GM19240 (cell line): ENCODE data around the gene PABPC1L.

ENCODE experiments used
- DNase-seq: peaks from one replicate; pipeline ENCODE4 v3.0.0; 2011; ENCODE audit warnings: low spot score; ENCODE audit not compliant: insufficient read length

PABPC1L gene

GRCh38 chr20:44900231-44900854 is 9.5 kb upstream of the PABPC1L start:
- DNase-seq, result no peak

DNA sequence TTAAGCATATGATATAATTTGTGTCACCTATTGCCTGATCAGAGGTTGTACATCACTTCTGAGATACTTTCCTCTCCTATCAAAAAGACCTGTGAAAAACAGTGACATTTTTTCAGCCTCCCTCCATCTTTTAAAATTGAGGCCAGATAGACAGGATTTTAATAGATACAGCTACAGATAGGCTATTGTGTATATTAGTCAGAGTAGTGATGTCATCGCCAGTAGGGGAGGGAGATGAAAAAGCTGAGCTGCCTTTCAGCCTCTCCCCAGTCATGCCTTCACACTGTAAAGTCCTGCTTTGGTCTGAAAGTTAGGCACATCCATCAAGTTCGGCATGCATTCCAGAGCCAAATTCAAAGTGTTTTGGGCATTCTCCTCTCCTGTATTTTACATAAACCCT is 7.9 kb upstream of the PABPC1L start:
- DNase-seq, result no peak

DNA sequence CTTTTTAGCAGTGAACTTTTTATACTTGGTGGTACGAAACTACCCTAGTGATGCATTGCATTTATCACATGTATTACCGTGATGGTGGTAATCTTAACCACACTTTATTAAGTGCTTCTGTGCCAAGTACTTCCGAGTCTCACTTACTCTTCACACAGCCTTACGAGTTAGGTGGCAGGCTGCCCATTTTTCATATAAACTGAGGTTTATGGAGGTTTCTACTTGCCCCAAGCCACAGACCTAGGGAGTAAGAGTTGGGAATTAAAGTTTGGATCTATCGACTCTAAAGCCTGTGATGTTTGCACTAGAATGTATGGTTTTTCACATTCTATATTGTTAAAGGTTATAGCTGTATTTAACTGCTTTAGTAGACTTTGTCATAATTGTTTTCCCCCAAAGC is 5.5 kb upstream of the PABPC1L start:
- no peak for DNase-seq

GRCh38 chr20:44908987-44909871 is 631 bp upstream of the PABPC1L start:
- DNase-seq, result no peak

DNA sequence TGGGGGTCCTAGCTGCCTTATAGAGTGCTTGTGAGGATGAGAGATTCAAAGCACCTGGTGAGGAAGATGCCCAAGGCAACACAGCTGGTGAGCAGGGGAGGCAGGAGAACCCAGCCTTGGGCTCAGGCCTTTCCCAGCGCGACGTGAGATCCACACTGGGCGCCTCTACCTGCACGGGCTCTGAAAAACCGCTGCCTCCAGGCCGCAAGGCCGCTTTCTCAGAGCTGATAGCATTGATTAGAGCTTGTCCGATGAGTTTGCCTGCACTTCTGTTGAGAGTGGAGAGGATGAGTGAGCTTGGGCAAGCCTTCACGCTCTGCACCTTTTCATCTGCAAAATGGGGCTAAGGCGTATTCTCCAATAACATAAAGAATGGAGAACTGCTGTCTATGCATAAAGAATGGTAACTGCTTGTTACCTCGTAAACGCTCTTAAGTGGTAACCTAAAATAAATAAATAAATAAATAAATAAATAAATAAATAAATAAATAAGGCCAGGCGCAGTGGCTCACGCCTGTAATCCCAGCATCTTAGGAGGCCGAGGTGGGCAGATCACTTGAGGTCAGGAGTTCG is 916 bp downstream of the PABPC1L start:
- no peak for DNase-seq

GRCh38 chr20:44911264-44911921 is 1.5 kb downstream of the PABPC1L start:
- peak; percentile 37 for DNase-seq

GRCh38 chr20:44912189-44912588 is 2.3 kb downstream of the PABPC1L start:
- no peak for DNase-seq

DNA sequence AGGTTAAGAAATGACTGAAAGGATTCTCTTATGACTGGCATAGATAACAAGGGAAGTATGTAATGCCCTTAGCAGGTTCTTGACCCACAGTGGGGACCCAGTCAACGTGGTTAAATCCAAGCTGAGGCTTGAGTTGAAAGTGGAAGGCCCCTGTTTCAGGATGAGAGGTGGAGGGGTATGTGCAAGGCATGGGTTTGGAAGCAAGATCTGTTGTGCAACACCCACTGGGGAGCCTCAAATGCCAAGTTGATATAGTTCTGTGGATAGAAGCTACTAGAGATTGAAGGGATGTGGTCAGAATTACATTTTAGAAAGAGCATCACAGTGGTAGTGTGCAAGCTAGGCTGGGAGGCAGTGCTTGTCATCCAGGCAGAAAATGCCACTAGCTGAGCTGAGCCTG is 5.1 kb downstream of the PABPC1L start:
- no peak for DNase-seq

GRCh38 chr20:44916586-44916985 is 6.7 kb downstream of the PABPC1L start:
- no peak for DNase-seq

GRCh38 chr20:44917399-44917798 is 7.5 kb downstream of the PABPC1L start:
- DNase-seq, result no peak

DNA sequence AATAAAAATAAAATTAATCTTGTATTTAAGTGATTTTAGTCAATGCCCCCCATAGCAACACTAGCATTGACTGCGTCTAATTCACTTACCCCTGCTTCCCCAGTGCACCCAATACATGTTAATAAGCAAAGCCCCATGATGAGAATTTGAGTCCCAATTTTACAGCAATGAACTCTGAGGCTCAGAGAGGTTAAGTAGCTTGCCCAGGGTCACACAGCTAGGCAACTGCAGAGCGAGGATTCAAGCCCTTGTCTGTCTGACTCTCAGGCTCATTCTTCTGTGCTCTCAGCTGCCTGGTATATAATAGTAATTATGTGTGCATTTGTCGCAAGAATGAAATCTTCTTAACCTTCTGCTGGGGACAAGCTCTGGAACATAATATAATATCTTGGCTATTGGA is 8.5 kb downstream of the PABPC1L start:
- no peak for DNase-seq

DNA sequence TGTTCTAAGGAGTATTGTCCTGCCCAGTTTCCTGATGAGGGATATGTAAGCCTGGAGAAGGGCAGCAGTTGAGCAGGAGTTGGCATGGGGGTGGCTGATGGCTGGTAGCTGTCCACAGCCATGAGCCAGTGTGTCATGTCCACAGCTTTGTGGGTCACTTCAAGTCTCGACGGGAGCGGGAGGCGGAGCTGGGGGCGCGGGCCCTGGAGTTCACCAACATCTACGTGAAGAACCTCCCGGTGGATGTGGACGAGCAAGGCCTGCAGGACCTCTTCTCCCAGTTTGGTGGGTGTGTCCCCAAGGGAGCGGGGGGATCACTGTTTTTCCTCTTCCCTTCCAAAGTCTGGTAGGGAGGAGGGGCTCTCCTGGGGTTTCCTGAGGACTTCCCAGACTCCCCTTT is 8.9 kb downstream of the PABPC1L start:
- DNase-seq, result no peak

- no peak for DNase-seq
Observed at GRCh38 chr20:44921447-44921846, 11.6 kb downstream of the PABPC1L start.

DNA sequence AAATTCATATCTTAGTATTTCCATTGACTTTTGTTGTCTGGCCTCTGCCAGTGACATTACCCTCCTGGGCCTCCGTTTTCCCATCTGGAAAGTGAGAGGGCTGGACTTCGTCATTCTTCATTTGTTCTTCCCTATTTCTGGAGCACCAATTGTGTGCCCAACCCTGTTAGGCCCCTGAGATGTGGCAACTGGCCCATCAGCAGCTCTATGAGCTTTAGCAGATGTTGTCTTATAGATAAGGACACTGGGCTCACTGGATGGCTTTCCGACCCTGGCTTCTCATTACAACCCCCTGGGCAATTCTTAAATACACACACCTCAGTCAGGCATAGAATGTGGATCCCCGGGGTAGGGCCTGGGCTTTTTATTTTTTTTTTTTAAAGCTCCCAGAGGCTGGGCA is 14.7 kb downstream of the PABPC1L start:
- DNase-seq, result no peak

GRCh38 chr20:44928595-44928994 is 18.7 kb downstream of the PABPC1L start:
- no peak for DNase-seq

DNA sequence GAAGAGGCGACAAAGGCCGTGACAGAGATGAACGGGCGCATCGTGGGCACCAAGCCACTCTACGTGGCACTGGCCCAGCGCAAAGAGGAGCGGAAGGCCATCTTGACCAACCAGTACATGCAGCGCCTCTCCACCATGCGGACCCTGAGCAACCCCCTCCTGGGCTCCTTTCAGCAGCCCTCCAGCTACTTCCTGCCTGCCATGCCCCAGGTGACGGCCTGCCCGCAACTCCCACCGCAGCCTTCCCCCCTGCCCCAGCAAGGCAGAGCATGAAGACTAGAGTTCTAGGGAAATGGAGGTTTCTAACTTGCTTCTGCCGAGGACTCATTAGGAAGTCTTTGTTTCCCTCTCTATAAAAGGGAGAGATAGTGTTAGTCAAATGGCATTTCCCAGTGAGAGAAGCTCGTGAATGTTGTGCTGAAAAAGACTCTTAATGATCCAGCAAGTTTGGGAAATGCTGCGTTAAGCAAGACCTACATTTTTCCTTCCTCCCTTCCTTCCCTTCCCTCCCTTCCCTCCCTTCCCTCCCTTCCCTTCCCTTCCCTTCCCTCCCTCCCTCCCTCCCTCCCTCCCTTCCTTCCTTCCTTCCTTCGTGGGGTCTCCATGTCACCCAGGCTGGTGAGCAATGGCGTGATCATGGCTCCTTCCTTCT is 20.8 kb downstream of the PABPC1L start:
- DNase-seq, result no peak

DNA sequence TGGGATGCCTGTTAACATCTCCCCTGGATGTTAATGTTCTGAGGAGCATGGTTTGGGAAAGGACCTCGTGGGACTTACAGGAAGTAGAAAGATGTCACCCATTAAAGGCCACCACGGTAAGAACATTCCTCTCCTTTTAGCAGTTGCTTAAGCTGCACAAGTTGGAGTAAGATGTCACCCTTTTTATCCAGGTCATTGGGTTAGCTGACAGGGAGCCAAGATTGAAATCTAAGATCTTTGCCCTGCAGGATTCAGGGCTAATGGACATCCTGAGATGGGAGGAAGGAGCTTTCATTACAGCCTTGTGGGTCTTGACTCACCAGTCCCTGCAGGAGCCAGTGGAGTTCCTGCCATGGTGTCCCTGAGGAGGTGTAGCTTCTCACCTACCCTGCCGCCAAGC is 22.1 kb downstream of the PABPC1L start:
- no peak for DNase-seq

GRCh38 chr20:44932916-44933315 is 23.1 kb downstream of the PABPC1L start:
- no peak for DNase-seq

GRCh38 chr20:44936510-44936909 is 26.6 kb downstream of the PABPC1L start:
- no peak for DNase-seq

DNA sequence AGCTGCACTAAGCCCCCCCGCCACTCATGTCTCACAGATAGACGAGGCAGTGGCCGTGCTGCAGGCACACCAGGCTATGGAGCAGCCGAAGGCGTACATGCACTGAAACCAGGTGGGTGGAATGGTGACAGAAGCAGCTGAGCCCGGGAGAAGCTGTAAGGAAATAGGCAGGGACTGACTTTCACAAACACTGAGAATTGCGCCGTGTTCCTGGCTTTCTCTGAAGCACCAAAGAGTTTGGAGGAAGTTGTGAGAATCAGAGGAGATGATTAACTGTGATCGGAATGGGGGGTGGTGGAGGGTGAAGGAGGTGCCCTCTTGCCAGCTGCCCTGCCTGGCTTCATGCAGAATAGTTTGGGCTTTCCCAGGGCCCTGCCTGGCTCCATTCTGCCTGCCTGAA is 28.8 kb downstream of the PABPC1L start:
- DNase-seq, result no peak

DNA sequence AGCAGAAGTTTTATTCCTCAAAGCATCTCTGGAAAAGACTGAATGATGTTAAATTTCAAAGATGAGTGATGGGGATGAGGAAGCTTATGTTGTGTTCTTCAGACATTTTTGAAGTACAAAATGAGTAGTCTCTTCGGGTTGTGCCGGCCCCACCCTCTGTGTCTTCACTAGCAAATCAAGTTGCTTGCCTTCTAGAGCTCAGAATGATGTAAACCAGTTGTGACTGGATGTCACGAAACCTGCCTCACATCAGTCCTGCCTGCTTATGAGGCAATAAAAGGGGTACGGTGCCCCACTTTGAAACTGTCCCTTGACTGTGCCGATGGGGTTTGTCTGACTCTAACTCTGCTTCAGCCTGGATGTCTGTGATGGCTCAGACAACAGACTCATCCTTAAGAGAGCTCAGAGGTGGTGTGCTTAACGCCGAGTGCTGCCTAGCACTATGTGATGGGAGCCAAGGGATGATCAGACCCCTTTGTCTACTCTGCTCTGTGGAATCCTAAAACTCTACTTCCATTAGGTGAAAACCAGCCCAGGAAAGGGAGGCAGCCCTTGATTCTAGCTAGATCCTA is 31.3 kb downstream of the PABPC1L start:
- DNase-seq, result no peak
